HEK293 (cell line): ENCODE measurements around the gene SHMT2.

ENCODE experiments used
- BCL11A ChIP-seq: fragments of 450-650 bp; formaldehyde crosslinking; IDR thresholded peaks from 2 replicates; pipeline ENCODE4 v1.5.1; 2016; ENCODE audit warnings: low read depth, missing biosample characterization, missing genetic modification characterization
- HIC1 ChIP-seq: fragments of 450-650 bp; formaldehyde crosslinking; IDR thresholded peaks from 2 replicates; pipeline ENCODE4 v1.5.1; 2016; ENCODE audit warnings: missing biosample characterization, missing genetic modification characterization
- IKZF3 ChIP-seq: fragments of 450-650 bp; IDR thresholded peaks from 2 replicates; pipeline ENCODE4 v1.5.0; 2018; ENCODE audit warnings: missing biosample characterization, mild to moderate bottlenecking, missing genetic modification characterization, moderate library complexity
- KLF1 ChIP-seq: fragments of 450-650 bp; formaldehyde crosslinking; IDR thresholded peaks from 2 replicates; pipeline ENCODE4 v1.5.1; 2016; ENCODE audit warnings: missing biosample characterization, missing genetic modification characterization
- KLF17 ChIP-seq: fragments of 450-650 bp; formaldehyde crosslinking; IDR thresholded peaks from 2 replicates; pipeline ENCODE4 v1.5.1; 2016; ENCODE audit warnings: missing biosample characterization, missing genetic modification characterization
- KLF9 ChIP-seq: fragments of 450-650 bp; formaldehyde crosslinking; IDR thresholded peaks from 2 replicates; pipeline ENCODE4 v1.5.1; 2016; ENCODE audit warnings: missing biosample characterization, missing genetic modification characterization, low read depth
- MZF1 ChIP-seq: fragments of 450-650 bp; formaldehyde crosslinking; IDR thresholded peaks from 2 replicates; pipeline ENCODE4 v1.5.1; 2017; ENCODE audit warnings: missing biosample characterization, missing genetic modification characterization, borderline replicate concordance
- OSR2 ChIP-seq: fragments of 450-650 bp; formaldehyde crosslinking; IDR thresholded peaks from 2 replicates; pipeline ENCODE4 v1.5.1; 2016; ENCODE audit warnings: missing biosample characterization, missing genetic modification characterization
- REST ChIP-seq: fragments of 450-650 bp; formaldehyde crosslinking; IDR thresholded peaks from 2 replicates; pipeline ENCODE4 v1.5.1; 2016; ENCODE audit warnings: missing biosample characterization, missing genetic modification characterization
- SALL2 ChIP-seq: fragments of 450-650 bp; formaldehyde crosslinking; IDR thresholded peaks from 2 replicates; pipeline ENCODE4 v1.5.0; 2017; ENCODE audit warnings: missing biosample characterization, mild to moderate bottlenecking, missing genetic modification characterization, borderline replicate concordance
- ZBTB26 ChIP-seq: fragments of 450-650 bp; formaldehyde crosslinking; optimal IDR thresholded peaks from 2 replicates; pipeline ENCODE3; 2016; ENCODE audit warnings: missing biosample characterization, mild to moderate bottlenecking, missing genetic modification characterization
- ZBTB7A ChIP-seq: fragments of 450-650 bp; formaldehyde crosslinking; IDR thresholded peaks from 2 replicates; pipeline ENCODE4 v1.5.1; 2016; ENCODE audit warnings: low read depth, missing biosample characterization, missing genetic modification characterization
- ZBTB8A ChIP-seq: fragments of 450-650 bp; formaldehyde crosslinking; IDR thresholded peaks from 2 replicates; pipeline ENCODE4 v1.5.1; 2016; ENCODE audit warnings: missing biosample characterization, missing genetic modification characterization
- ZFP41 ChIP-seq: fragments of 450-650 bp; formaldehyde crosslinking; IDR thresholded peaks from 2 replicates; pipeline ENCODE4 v1.5.1; 2016; ENCODE audit warnings: missing biosample characterization, missing genetic modification characterization, borderline replicate concordance
- ZFP69B ChIP-seq: fragments of 450-650 bp; formaldehyde crosslinking; IDR thresholded peaks from 2 replicates; pipeline ENCODE4 v1.5.1; 2016; ENCODE audit warnings: missing biosample characterization, missing genetic modification characterization
- ZNF239 ChIP-seq: fragments of 450-650 bp; formaldehyde crosslinking; IDR thresholded peaks from 2 replicates; pipeline ENCODE4 v1.5.1; 2016; ENCODE audit warnings: missing biosample characterization, missing genetic modification characterization
- ZNF24 ChIP-seq: fragments of 450-650 bp; formaldehyde crosslinking; IDR thresholded peaks from 2 replicates; pipeline ENCODE4 v1.5.1; 2016; ENCODE audit warnings: missing biosample characterization, missing genetic modification characterization
- ZNF311 ChIP-seq: fragments of 450-650 bp; formaldehyde crosslinking; IDR thresholded peaks from 2 replicates; pipeline ENCODE4 v1.5.1; 2017; ENCODE audit warnings: missing biosample characterization, missing genetic modification characterization, borderline replicate concordance
- ZNF335 ChIP-seq: fragments of 450-650 bp; formaldehyde crosslinking; conservative IDR thresholded peaks from 2 replicates; pipeline ENCODE4 v1.5.1; 2016; ENCODE audit warnings: missing biosample characterization, missing genetic modification characterization
- ZNF394 ChIP-seq: fragments of 450-650 bp; formaldehyde crosslinking; IDR thresholded peaks from 2 replicates; pipeline ENCODE4 v1.5.1; 2016; ENCODE audit warnings: missing biosample characterization, missing genetic modification characterization, mild to moderate bottlenecking, moderate library complexity, borderline replicate concordance
- ZNF423 ChIP-seq: fragments of 450-650 bp; formaldehyde crosslinking; IDR thresholded peaks from 2 replicates; pipeline ENCODE4 v1.5.1; 2016; ENCODE audit warnings: missing biosample characterization, missing genetic modification characterization
- ZNF48 ChIP-seq: fragments of 450-650 bp; formaldehyde crosslinking; IDR thresholded peaks from 2 replicates; pipeline ENCODE4 v1.5.1; 2016; ENCODE audit warnings: missing biosample characterization, missing genetic modification characterization
- ZNF518A ChIP-seq: fragments of 450-650 bp; formaldehyde crosslinking; conservative IDR thresholded peaks from 2 replicates; pipeline ENCODE4 v1.5.1; 2016; ENCODE audit warnings: low read depth, missing biosample characterization, missing genetic modification characterization
- ZNF548 ChIP-seq: fragments of 450-650 bp; formaldehyde crosslinking; IDR thresholded peaks from 2 replicates; pipeline ENCODE4 v1.5.1; 2016; ENCODE audit warnings: missing biosample characterization, missing genetic modification characterization
- ZNF571 ChIP-seq: fragments of 450-650 bp; formaldehyde crosslinking; IDR thresholded peaks from 2 replicates; pipeline ENCODE4 v1.5.0; 2017; ENCODE audit warnings: missing biosample characterization, missing genetic modification characterization
- ZNF623 ChIP-seq: fragments of 450-650 bp; formaldehyde crosslinking; IDR thresholded peaks from 2 replicates; pipeline ENCODE4 v1.5.1; 2016; ENCODE audit warnings: missing biosample characterization, missing genetic modification characterization

The SHMT2 gene

GRCh38 chr12:57235017-57235727 lies 5.7 kb downstream of the SHMT2 start (continued):
- TF ChIP-seq KLF17, result peak; percentile 95
- TF ChIP-seq KLF9 (tag by site-specific recombination), result peak; percentile 46; the same call in 1 of the 2 replicates
- TF ChIP-seq OSR2 (tag by site-specific recombination), result peak; percentile 55; the same call in 1 of the 2 replicates
- no peak for TF ChIP-seq MZF1 (tag by site-specific recombination)
- no peak for TF ChIP-seq ZNF24 (tag by site-specific recombination)
- peak; percentile 94 for TF ChIP-seq ZBTB8A (tag by site-specific recombination)
- TF ChIP-seq ZNF335 (tag by site-specific recombination), result 0 out of 2 replicates have a peak, but pooled peaks have one; percentile 28
- peak; percentile 70 for TF ChIP-seq HIC1 (tag by site-specific recombination)
- no peak for TF ChIP-seq ZNF623 (tag by site-specific recombination)
- TF ChIP-seq ZNF548 (tag by site-specific recombination), result no peak
- TF ChIP-seq ZFP41, result no peak
- TF ChIP-seq ZNF311 (tag by site-specific recombination), result no peak
- no peak for TF ChIP-seq REST (tag by site-specific recombination)
- peak; percentile 26 for TF ChIP-seq ZBTB26
- TF ChIP-seq KLF1 (tag by site-specific recombination), result peak; percentile 98
- no peak for TF ChIP-seq ZNF571
- TF ChIP-seq ZNF239 (tag by site-specific recombination), result no peak
- no peak for TF ChIP-seq SALL2 (tag by site-specific recombination)
- no peak for TF ChIP-seq ZNF518A (tag by site-specific recombination)
- peak; percentile 89 for TF ChIP-seq ZFP69B (tag by site-specific recombination)
- TF ChIP-seq ZBTB7A, result no peak
- no peak for TF ChIP-seq BCL11A (tag by site-specific recombination)
- no peak for TF ChIP-seq ZNF394 (tag by site-specific recombination)
- TF ChIP-seq ZNF423 (tag by site-specific recombination), result peak; percentile 65
- no peak for TF ChIP-seq ZNF48 (tag by site-specific recombination)
- peak; percentile 84 for TF ChIP-seq IKZF3 (tag by site-specific recombination)
